ENCODE results near the gene WFIKKN2. TPM values are rescaled to one million over a fixed set of nuclear protein-coding genes. Genes with fewer than 3 reads are reported as not detected.

The WFIKKN2 gene
- total and polyA plus RNA-seq, 10 of the 15 experiments (the other 5 are each of a cell fraction or from before 2014, with no cell fraction given): 0.06 TPM; not detected in 9

- peaks cover 4% of the 10 kb centered on the region; the same call in 1 of the 2 replicates for H3K4me1 ChIP-seq (ENCODE audit: control insufficient read depth, insufficient read depth, low read length)
- no peaks in the 10 kb centered on the region for H4K20me1 ChIP-seq (ENCODE audit: control insufficient read depth, insufficient read depth)
- intact Hi-C loops (cut with micrococcal nuclease; ENCODE audit: unreplicated experiment): no loop called here
- peaks cover 2 to 4% of the 10 kb centered on the region in 2 experiments; a peak in 3 of 4 replicates for H3K27me3 ChIP-seq (replicated peaks in 1 of 2; ENCODE audit: control insufficient read depth in 2 of 2, insufficient read depth in 2 of 2, low read length in 1 of 2)
- H3K9me3 ChIP-seq (replicated peaks; ENCODE audit: control insufficient read depth, insufficient read depth, low read length): no peaks in the 10 kb centered on the region
- DNase-seq (ENCODE audit: low read depth, low spot score): no peak
- H3K79me2 ChIP-seq (ENCODE audit: control insufficient read depth, insufficient read depth, low read length): no peaks in the 10 kb centered on the region
- ChIA-PET CTCF (no interaction called here), SMC1A (ENCODE audit: uncharacterized antibody, unreplicated experiment) (no interaction called here), RAD21 (ENCODE audit: unreplicated experiment) (interaction anchor here (1.4 kb wide), 2 partner anchors 18 to 53 kb away, joined by 3 read pairs; no protein-coding TSS in a partner anchor), POLR2A (interaction anchor here (0.6 kb wide), 2 partner anchors 50 to 1746 kb away, joined by 3 read pairs; no protein-coding TSS in a partner anchor)
- no peak for FAIRE-seq
- in situ Hi-C loops (cut with MboI): loop anchor here (5.0 kb wide), 1 partner anchor 292 kb away; no protein-coding TSS in a partner anchor
- no peak overlapping the region for H3K27ac ChIP-seq (ENCODE audit: control insufficient read depth, insufficient read depth)
- ATAC-seq: no peak
- no peak overlapping the region for H2AFZ ChIP-seq (ENCODE audit: control insufficient read depth, low read depth, low read length)
- no peak overlapping the region for H3K9ac ChIP-seq (ENCODE audit: control insufficient read depth, insufficient read depth, low read length)
- no peak overlapping the region for H3K4me3 ChIP-seq
- 69% methylated on average over 38 of the region's 38 CpGs for WGBS (ENCODE audit: insufficient coverage, insufficient replicate concordance, low lambda C conversion rate, missing lambda C conversion rate)
- no peaks in the 10 kb centered on the region for H3K36me3 ChIP-seq (ENCODE audit: control insufficient read depth in 2 of 2, insufficient read depth in 2 of 2, low read length in 1 of 2)
- H3K4me2 ChIP-seq (ENCODE audit: control insufficient read depth, insufficient read depth): no peak overlapping the region
- no TSS peak for BruUV-seq (replicated peaks)
- TF ChIP-seq ZNF622 (IDR thresholded peaks at IDR 0.05) (no peak), RBBP5 (conservative IDR thresholded peaks at IDR 0.05) (no peak), ATF7 (IDR thresholded peaks at IDR 0.05; ENCODE audit: low read depth) (no peak), NFXL1 (IDR thresholded peaks at IDR 0.05; ENCODE audit: borderline replicate concordance) (no peak), TCF3 (IDR thresholded peaks at IDR 0.05; ENCODE audit: borderline replicate concordance, insufficient read depth, low read depth, low read length) (no peak), SUPT20H (IDR thresholded peaks at IDR 0.05; ENCODE audit: borderline replicate concordance, control insufficient read depth, low read depth, low read length) (no peak), PKNOX1 (IDR thresholded peaks at IDR 0.05) (no peak), KDM1A (IDR thresholded peaks at IDR 0.05; ENCODE audit: borderline replicate concordance) (no peak), CEBPB (IDR thresholded peaks at IDR 0.05; ENCODE audit: borderline replicate concordance in 1 of 2, low read depth in 2 of 2, low read length in 2 of 2) (no peak), YY1 (IDR thresholded peaks at IDR 0.05; ENCODE audit: low read depth, low read length) (no peak), TCF12 (IDR thresholded peaks at IDR 0.05; ENCODE audit: low read depth, low read length) (no peak), IRF3 (IDR thresholded peaks at IDR 0.05) (no peak), FOXK2 (IDR thresholded peaks at IDR 0.05) (no peak), SP1 (IDR thresholded peaks at IDR 0.05; ENCODE audit: low read depth, low read length) (no peak), ETV6 (conservative IDR thresholded peaks at IDR 0.05 in 1 of 2, IDR thresholded peaks at IDR 0.05 in 1 of 2; ENCODE audit: borderline replicate concordance in 1 of 2, low read depth in 1 of 2) (no peak), EZH2 (IDR thresholded peaks at IDR 0.05; ENCODE audit: borderline replicate concordance, control insufficient read depth, low read depth, low read length) (no peak)
- TF ChIP-seq, protein P1, sequence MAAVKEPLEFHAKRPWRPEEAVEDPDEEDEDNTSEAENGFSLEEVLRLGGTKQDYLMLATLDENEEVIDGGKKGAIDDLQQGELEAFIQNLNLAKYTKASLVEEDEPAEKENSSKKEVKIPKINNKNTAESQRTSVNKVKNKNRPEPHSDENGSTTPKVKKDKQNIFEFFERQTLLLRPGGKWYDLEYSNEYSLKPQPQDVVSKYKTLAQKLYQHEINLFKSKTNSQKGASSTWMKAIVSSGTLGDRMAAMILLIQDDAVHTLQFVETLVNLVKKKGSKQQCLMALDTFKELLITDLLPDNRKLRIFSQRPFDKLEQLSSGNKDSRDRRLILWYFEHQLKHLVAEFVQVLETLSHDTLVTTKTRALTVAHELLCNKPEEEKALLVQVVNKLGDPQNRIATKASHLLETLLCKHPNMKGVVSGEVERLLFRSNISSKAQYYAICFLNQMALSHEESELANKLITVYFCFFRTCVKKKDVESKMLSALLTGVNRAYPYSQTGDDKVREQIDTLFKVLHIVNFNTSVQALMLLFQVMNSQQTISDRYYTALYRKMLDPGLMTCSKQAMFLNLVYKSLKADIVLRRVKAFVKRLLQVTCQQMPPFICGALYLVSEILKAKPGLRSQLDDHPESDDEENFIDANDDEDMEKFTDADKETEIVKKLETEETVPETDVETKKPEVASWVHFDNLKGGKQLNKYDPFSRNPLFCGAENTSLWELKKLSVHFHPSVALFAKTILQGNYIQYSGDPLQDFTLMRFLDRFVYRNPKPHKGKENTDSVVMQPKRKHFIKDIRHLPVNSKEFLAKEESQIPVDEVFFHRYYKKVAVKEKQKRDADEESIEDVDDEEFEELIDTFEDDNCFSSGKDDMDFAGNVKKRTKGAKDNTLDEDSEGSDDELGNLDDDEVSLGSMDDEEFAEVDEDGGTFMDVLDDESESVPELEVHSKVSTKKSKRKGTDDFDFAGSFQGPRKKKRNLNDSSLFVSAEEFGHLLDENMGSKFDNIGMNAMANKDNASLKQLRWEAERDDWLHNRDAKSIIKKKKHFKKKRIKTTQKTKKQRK (IDR thresholded peaks at IDR 0.05; ENCODE audit: low read depth, low read length): no peak
Measured at GRCh38 chr17:50834429-50835300, 721 bp upstream of the WFIKKN2 start.

Data from GM12878 (cell line).